ENCODE data around the gene PIK3CA. TPM values are rescaled to one million over a fixed set of nuclear protein-coding genes. Genes with fewer than 3 reads are reported as not detected.
"Not testable (repeated sequence)": the region's sequence is repeated elsewhere in the genome, so short reads cannot be mapped to it uniquely, and the experiment has no call there.

The PIK3CA gene
- total and polyA plus RNA-seq, 2 donors from 2014 or later = 6.1 to 24.8 TPM

DNA sequence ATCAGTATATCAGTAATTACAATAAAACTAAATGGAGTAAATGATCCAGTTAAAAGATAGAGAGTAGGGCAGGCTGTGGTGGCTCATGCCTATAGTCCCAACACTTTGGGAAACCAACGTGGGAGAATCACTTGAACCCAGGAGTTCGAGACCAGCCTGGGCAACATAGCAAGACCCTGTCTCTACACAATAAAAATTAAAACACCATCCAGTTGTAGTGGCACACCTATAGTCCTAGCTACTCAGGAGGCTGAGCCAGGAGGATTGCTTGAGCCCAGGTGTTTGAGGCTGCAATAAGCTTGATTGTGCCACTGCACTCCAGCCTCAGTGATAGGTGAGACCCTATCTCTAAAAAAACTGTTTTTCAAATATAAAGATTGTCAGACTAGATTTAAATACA, 108.7 kb downstream of the PIK3CA start:
- H3K4me1 ChIP-seq (ENCODE audit: control insufficient read depth in 2 of 3, insufficient read depth in 2 of 3, low read depth in 1 of 3, low read length in 3 of 3) = no peaks in the 10 kb centered on the region
- H3K9ac ChIP-seq (ENCODE audit: low read length in 3 of 3) = no peak overlapping the region
- H3K9me3 ChIP-seq (ENCODE audit: control insufficient read depth in 2 of 3, insufficient read depth in 1 of 3, low read length in 3 of 3) = no peaks in the 10 kb centered on the region
- DNase-seq (no peak), FAIRE-seq (no peak)
- intact Hi-C loops (cut with DNase I) = no loop called here
- H3K27me3 ChIP-seq (ENCODE audit: control insufficient read depth, insufficient read depth, low read length) = no peaks in the 10 kb centered on the region
- TF ChIP-seq, protein P1, sequence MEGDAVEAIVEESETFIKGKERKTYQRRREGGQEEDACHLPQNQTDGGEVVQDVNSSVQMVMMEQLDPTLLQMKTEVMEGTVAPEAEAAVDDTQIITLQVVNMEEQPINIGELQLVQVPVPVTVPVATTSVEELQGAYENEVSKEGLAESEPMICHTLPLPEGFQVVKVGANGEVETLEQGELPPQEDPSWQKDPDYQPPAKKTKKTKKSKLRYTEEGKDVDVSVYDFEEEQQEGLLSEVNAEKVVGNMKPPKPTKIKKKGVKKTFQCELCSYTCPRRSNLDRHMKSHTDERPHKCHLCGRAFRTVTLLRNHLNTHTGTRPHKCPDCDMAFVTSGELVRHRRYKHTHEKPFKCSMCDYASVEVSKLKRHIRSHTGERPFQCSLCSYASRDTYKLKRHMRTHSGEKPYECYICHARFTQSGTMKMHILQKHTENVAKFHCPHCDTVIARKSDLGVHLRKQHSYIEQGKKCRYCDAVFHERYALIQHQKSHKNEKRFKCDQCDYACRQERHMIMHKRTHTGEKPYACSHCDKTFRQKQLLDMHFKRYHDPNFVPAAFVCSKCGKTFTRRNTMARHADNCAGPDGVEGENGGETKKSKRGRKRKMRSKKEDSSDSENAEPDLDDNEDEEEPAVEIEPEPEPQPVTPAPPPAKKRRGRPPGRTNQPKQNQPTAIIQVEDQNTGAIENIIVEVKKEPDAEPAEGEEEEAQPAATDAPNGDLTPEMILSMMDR (IDR thresholded peaks at IDR 0.05; ENCODE audit: borderline replicate concordance, extremely low read depth, insufficient read depth) = no peak
- H3K4me3 ChIP-seq (ENCODE audit: low read length in 3 of 3) = no peak overlapping the region
- no peaks in the 10 kb centered on the region for H3K36me3 ChIP-seq (ENCODE audit: control insufficient read depth in 2 of 3, insufficient read depth in 3 of 3, low read length in 3 of 3)
- no peak overlapping the region for H3K27ac ChIP-seq (ENCODE audit: low read depth in 2 of 2, low read length in 2 of 2)

DNA sequence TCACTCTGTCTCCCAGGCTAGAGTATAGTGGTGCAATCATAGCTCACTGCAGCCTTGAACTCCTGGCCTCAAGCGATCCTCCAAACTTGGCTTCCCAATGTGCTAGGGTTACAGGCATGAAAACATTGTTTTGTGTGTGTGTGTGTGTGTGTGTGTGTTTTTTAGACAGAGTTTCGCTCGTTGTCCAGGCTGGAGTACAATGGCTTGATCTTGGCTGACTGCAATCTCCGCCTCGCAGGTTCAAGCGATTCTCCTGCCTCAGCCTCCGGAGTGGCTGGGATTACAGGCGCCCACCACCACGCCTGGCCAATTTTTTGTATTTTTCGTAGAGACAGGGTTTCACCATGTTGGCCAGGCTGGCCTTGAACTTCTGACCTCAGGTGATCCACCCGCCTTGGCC, 109.6 kb downstream of the PIK3CA start:
- H3K27me3 ChIP-seq (ENCODE audit: control insufficient read depth, insufficient read depth, low read length); H3K9ac ChIP-seq (ENCODE audit: low read length in 3 of 3); H3K9me3 ChIP-seq (ENCODE audit: control insufficient read depth in 2 of 3, insufficient read depth in 1 of 3, low read length in 3 of 3); FAIRE-seq; DNase-seq; H3K4me1 ChIP-seq (ENCODE audit: control insufficient read depth in 2 of 3, insufficient read depth in 2 of 3, low read depth in 1 of 3, low read length in 3 of 3); H3K4me3 ChIP-seq (ENCODE audit: low read length in 3 of 3); intact Hi-C loops (cut with DNase I); H3K27ac ChIP-seq (ENCODE audit: low read depth in 2 of 2, low read length in 2 of 2); H3K36me3 ChIP-seq (ENCODE audit: control insufficient read depth in 2 of 3, insufficient read depth in 3 of 3, low read length in 3 of 3): not testable (repeated sequence)

DNA sequence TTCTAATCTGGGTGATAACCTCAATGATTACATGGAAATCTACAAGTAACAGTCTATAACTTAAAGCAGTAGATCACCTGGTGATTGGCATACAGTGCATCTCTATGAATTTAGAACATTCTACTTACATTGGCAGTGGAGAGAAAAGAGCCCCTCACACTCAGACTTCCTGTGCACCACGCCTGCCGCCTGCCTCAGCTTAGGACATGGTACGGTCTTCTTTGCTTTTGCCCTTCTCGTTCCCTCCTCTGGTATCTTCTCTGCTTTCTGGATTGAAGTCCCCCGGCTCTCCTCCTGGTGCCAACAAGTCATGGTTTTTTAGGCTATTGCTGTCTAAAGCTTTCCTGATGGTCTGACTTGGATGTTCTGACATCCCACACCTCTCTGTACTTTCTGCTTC, 110.7 kb downstream of the PIK3CA start:
- Histone ChIP-seq H3K9me3 (ENCODE audit: control insufficient read depth in 2 of 3, insufficient read depth in 1 of 3, low read length in 3 of 3) (no peaks in the 10 kb centered on the region), H3K36me3 (ENCODE audit: control insufficient read depth in 2 of 3, insufficient read depth in 3 of 3, low read length in 3 of 3) (no peaks in the 10 kb centered on the region)
- intact Hi-C loops (cut with DNase I) = no loop called here

DNA sequence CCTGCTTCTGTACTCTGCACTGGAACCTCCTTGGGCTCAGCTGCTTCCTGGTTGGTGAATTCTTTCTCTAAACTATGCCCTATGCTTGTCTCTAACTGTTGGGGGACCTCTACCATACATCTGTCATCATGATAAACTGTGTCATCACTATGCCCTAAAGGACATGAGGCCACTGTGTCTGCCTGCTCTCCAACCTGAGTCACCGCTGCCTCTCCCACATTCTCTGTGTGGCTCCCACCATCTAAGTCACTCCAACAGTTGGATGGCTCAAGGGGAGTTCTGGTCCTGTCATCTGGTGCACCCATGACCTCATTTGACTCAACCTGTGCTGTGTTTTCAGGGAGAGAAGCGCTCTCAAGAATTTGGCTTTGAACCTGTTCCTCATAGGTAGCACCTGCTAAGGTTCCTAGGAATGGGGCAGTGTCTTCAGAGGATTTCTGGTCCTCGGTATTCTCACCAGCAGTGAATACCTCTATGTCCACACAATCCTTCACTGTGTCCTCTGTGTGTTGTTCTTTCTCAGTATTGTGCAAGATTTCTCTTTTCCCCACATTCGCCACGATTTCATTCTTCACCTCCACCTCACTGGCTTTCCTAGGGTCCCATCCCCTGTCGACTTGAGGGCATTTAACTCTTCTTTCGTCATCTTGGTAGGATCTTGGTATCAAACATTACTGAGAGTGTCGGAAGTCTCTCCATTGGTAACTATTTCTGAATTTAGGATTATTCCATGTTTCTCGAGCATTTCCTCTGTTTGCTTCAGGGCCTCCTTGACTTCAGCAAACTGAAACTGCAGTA, 112.0 kb downstream of the PIK3CA start:
- H3K36me3 ChIP-seq (ENCODE audit: control insufficient read depth in 2 of 3, insufficient read depth in 3 of 3, low read length in 3 of 3); H3K9ac ChIP-seq (ENCODE audit: low read length in 3 of 3); intact Hi-C loops (cut with DNase I); H3K27ac ChIP-seq (ENCODE audit: low read depth in 2 of 2, low read length in 2 of 2); FAIRE-seq; DNase-seq; H3K27me3 ChIP-seq (ENCODE audit: control insufficient read depth, insufficient read depth, low read length); H3K4me1 ChIP-seq (ENCODE audit: control insufficient read depth in 2 of 3, insufficient read depth in 2 of 3, low read depth in 1 of 3, low read length in 3 of 3); H3K9me3 ChIP-seq (ENCODE audit: control insufficient read depth in 2 of 3, insufficient read depth in 1 of 3, low read length in 3 of 3): not testable (repeated sequence)
- peak overlapping the region in 1 of 3 donors; percentile 59 for H3K4me3 ChIP-seq (ENCODE audit: low read length in 3 of 3)

More for the DNA sequence above, 110.7 kb downstream of the PIK3CA start:
- no peak overlapping the region for H3K4me3 ChIP-seq (ENCODE audit: low read length in 3 of 3)
- H3K4me1 ChIP-seq (ENCODE audit: control insufficient read depth in 2 of 3, insufficient read depth in 2 of 3, low read depth in 1 of 3, low read length in 3 of 3) = no peaks in the 10 kb centered on the region
- no peaks in the 10 kb centered on the region for H3K27me3 ChIP-seq (ENCODE audit: control insufficient read depth, insufficient read depth, low read length)
- TF ChIP-seq, protein P1 (IDR thresholded peaks at IDR 0.05; ENCODE audit: borderline replicate concordance, extremely low read depth, insufficient read depth) = no peak
- DNase-seq (no peak), FAIRE-seq (no peak)
- no peak overlapping the region for H3K27ac ChIP-seq (ENCODE audit: low read depth in 2 of 2, low read length in 2 of 2)
- H3K9ac ChIP-seq (ENCODE audit: low read length in 3 of 3) = no peak overlapping the region

All from kidney (tissue), 14 donors.